ENCODE measurements around the gene NME1.
A peak's percentile ranks its signal among the peaks of the same experiment; 100 is the strongest.

Gene NME1

GRCh38 chr17:51153210-51154072 is at the start of gene NME1:
NME1 (plus strand) TSS chr17:51153559; CDS start chr17:51155655, 2,096 bp downstream.
- TF ChIP-seq ZBTB7A (IDR thresholded peaks at IDR 0.05; ENCODE audit: low read depth) (no peak), RAD21 (IDR thresholded peaks at IDR 0.05; ENCODE audit: low read depth) (peak; percentile 89), TCF12 (IDR thresholded peaks at IDR 0.05; ENCODE audit: low read depth) (peak; percentile 88), CEBPB (IDR thresholded peaks at IDR 0.05) (peak; percentile 51; the same call in 1 of the 2 replicates), CREB1 (IDR thresholded peaks at IDR 0.05; ENCODE audit: low read depth) (peak; percentile 61), FOXM1 (IDR thresholded peaks at IDR 0.05; ENCODE audit: borderline replicate concordance, low read depth) (no peak), TAF1 (IDR thresholded peaks at IDR 0.05; ENCODE audit: low read depth) (peak; percentile 99), TEAD4 (IDR thresholded peaks at IDR 0.05) (peak; percentile 71), MAX (IDR thresholded peaks at IDR 0.05) (peak; percentile 100), EGR1 (IDR thresholded peaks at IDR 0.05) (peak; percentile 100), NFIC (IDR thresholded peaks at IDR 0.05) (peak; percentile 47), EP300 (IDR thresholded peaks at IDR 0.05; ENCODE audit: borderline replicate concordance) (peak; percentile 71; the same call in 1 of the 2 replicates), YY1 (IDR thresholded peaks at IDR 0.05; ENCODE audit: low read depth) (peak; percentile 85)
- TF ChIP-seq, protein P1, sequence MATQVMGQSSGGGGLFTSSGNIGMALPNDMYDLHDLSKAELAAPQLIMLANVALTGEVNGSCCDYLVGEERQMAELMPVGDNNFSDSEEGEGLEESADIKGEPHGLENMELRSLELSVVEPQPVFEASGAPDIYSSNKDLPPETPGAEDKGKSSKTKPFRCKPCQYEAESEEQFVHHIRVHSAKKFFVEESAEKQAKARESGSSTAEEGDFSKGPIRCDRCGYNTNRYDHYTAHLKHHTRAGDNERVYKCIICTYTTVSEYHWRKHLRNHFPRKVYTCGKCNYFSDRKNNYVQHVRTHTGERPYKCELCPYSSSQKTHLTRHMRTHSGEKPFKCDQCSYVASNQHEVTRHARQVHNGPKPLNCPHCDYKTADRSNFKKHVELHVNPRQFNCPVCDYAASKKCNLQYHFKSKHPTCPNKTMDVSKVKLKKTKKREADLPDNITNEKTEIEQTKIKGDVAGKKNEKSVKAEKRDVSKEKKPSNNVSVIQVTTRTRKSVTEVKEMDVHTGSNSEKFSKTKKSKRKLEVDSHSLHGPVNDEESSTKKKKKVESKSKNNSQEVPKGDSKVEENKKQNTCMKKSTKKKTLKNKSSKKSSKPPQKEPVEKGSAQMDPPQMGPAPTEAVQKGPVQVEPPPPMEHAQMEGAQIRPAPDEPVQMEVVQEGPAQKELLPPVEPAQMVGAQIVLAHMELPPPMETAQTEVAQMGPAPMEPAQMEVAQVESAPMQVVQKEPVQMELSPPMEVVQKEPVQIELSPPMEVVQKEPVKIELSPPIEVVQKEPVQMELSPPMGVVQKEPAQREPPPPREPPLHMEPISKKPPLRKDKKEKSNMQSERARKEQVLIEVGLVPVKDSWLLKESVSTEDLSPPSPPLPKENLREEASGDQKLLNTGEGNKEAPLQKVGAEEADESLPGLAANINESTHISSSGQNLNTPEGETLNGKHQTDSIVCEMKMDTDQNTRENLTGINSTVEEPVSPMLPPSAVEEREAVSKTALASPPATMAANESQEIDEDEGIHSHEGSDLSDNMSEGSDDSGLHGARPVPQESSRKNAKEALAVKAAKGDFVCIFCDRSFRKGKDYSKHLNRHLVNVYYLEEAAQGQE (IDR thresholded peaks at IDR 0.05; ENCODE audit: low read depth) = no peak
- TF ChIP-seq, protein P2, sequence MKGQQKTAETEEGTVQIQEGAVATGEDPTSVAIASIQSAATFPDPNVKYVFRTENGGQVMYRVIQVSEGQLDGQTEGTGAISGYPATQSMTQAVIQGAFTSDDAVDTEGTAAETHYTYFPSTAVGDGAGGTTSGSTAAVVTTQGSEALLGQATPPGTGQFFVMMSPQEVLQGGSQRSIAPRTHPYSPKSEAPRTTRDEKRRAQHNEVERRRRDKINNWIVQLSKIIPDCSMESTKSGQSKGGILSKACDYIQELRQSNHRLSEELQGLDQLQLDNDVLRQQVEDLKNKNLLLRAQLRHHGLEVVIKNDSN (IDR thresholded peaks at IDR 0.05) = peak; percentile 94

GRCh38 chr17:51107778-51108177 is 45.6 kb upstream of the NME1 start:
- TF ChIP-seq EGR1 (IDR thresholded peaks at IDR 0.05) (no peak), YY1 (IDR thresholded peaks at IDR 0.05; ENCODE audit: low read depth) (no peak), TCF12 (IDR thresholded peaks at IDR 0.05; ENCODE audit: low read depth) (no peak), NFIC (IDR thresholded peaks at IDR 0.05) (no peak), EP300 (IDR thresholded peaks at IDR 0.05; ENCODE audit: borderline replicate concordance) (no peak), CEBPB (IDR thresholded peaks at IDR 0.05) (no peak), ZBTB7A (IDR thresholded peaks at IDR 0.05; ENCODE audit: low read depth) (no peak)
- TF ChIP-seq, protein P1 (IDR thresholded peaks at IDR 0.05; ENCODE audit: low read depth) = no peak

DNA sequence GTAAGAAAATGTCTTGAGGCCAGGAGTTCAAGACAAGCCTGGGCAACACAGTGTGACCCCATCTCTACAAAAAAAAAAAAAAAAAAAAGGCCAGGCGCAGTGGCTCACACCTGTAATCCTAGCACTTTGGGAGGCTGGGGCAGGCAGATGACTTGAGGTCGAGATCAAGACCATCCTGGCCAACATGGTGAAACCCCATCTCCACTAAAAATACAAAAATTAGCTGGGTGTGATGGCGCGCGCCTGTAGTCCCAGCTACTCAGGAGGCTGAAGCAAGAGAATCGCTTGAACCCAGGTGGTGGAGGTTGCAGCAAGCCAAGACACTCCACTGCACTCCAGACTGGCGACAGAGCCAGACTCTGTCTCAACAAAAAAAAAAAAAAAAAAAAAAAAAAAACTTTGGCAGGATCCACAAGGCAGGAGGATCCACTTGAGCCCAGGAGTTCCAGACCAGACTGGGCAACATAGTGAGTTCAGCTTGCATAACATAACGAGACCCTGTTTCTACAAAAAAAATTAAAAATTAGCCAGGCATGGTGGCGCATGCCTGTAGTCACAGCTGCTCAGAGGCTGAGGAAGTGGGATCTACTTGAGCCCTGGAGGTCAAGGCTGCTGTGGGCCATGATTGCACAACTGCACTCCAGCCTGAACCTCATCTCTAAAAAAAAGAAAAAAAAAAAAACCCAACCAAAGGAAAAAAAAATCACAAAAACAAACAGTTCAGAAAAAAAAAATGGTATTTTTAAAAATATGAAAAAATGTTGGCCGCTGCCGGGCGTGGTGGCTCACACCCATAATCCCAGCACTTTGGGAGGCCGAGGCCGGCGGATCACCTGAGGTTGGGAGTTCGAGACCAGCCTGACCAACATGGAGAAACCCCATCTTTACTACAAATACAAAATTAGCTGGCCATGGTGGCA is 40.8 kb upstream of the NME1 start:
- TF ChIP-seq CEBPB (IDR thresholded peaks at IDR 0.05) = peak; percentile 30; the same call in 1 of the 2 replicates

DNA sequence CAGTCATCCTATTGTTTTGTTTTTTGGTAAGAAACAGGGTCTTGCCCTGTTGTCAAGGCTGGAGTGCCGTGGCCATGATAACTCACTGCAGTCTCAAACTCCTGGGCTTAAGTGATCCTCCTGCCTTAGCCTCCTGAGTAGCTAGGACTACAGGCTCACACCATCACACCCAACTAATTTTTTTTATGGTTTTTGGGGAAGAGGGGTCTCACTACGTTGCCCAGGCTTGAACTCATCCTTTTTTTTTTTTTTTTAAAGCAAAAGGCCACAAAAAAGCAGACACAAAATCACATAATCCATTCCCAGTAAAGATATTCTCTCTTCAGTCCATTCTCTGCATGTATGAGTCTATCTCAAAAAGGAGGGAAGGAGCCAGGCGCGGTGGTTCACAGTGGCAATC is 38.2 kb upstream of the NME1 start:
- TF ChIP-seq TCF12 (IDR thresholded peaks at IDR 0.05; ENCODE audit: low read depth) = no peak
- TF ChIP-seq TAF1 (IDR thresholded peaks at IDR 0.05; ENCODE audit: low read depth) = no peak
- TF ChIP-seq, protein P1 (IDR thresholded peaks at IDR 0.05; ENCODE audit: low read depth) = no peak
- no peak for TF ChIP-seq CEBPB (IDR thresholded peaks at IDR 0.05)
- no peak for TF ChIP-seq RAD21 (IDR thresholded peaks at IDR 0.05; ENCODE audit: low read depth)
- TF ChIP-seq ZBTB7A (IDR thresholded peaks at IDR 0.05; ENCODE audit: low read depth) = no peak
- no peak for TF ChIP-seq CREB1 (IDR thresholded peaks at IDR 0.05; ENCODE audit: low read depth)
- no peak for TF ChIP-seq FOXM1 (IDR thresholded peaks at IDR 0.05; ENCODE audit: borderline replicate concordance, low read depth)
- TF ChIP-seq MAX (IDR thresholded peaks at IDR 0.05) = no peak
- TF ChIP-seq YY1 (IDR thresholded peaks at IDR 0.05; ENCODE audit: low read depth) = no peak
- no peak for TF ChIP-seq EP300 (IDR thresholded peaks at IDR 0.05; ENCODE audit: borderline replicate concordance)
- TF ChIP-seq EGR1 (IDR thresholded peaks at IDR 0.05) = no peak
- no peak for TF ChIP-seq NFIC (IDR thresholded peaks at IDR 0.05)
- TF ChIP-seq TEAD4 (IDR thresholded peaks at IDR 0.05) = no peak
- TF ChIP-seq, protein P2 (IDR thresholded peaks at IDR 0.05) = no peak
